ENCODE data around the gene RGS8. TPM values are rescaled to one million over a fixed set of nuclear protein-coding genes. Genes with fewer than 3 reads are reported as not detected.

Gene RGS8
- total RNA-seq, 2 experiments from 2014 or later = 0.05 TPM; not detected in 1

- no peak overlapping the region for H3K27ac Mint-ChIP-seq
- H3K4me1 Mint-ChIP-seq (ENCODE audit: low read depth) = peaks cover 36% of the 10 kb centered on the region
- POLR2A ChIA-PET = no interaction called here
- intact Hi-C loops (cut with micrococcal nuclease) = loop anchor here (2.0 to 5.0 kb wide), 3 partner anchors 67 to 99 kb away; no protein-coding TSS in a partner anchor
- no peaks in the 10 kb centered on the region for H3K27me3 Mint-ChIP-seq
- DNase-seq = no peak
- CTCF ChIA-PET = interaction anchor here (2.6 kb wide), 1 partner anchor 120 kb away, joined by 10 read pairs; no protein-coding TSS in a partner anchor
- no peak overlapping the region for H3K4me3 Mint-ChIP-seq
- no peaks in the 10 kb centered on the region for H3K36me3 Mint-ChIP-seq
- H3K9me3 Mint-ChIP-seq = no peaks in the 10 kb centered on the region
Observed at GRCh38 chr1:182715531-182715930, 31.1 kb upstream of the RGS8 start.

DNA sequence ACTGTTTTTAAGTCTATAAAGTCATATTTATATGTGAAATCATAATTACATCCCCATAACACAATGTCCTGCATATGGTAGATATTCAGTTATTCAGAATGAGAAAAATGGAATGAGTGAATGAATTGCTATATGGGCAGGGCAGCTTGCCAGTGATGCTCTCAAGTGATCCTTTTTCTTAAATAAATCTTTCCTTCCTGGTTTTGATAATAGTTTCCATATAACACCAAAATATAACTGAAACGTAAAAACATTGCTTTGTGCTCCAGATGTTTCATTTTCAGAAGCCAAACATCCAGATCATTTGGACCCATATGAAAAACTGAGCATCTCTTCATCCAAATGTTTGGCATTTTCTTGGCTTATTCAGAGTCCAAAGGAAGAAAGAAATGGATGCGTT is 30.2 kb upstream of the RGS8 start:
- H3K27me3 Mint-ChIP-seq = no peaks in the 10 kb centered on the region
- no peaks in the 10 kb centered on the region for H3K36me3 Mint-ChIP-seq
- POLR2A ChIA-PET = interaction anchor here (1.7 kb wide), 1 partner anchor 85 kb away, joined by 7 read pairs; no protein-coding TSS in a partner anchor
- no peaks in the 10 kb centered on the region for H3K9me3 Mint-ChIP-seq
- no peak for DNase-seq
- intact Hi-C loops (cut with micrococcal nuclease) = loop anchor here (2.0 kb wide), 2 partner anchors 90 to 98 kb away; no protein-coding TSS in a partner anchor
- no peak overlapping the region for H3K27ac Mint-ChIP-seq
- CTCF ChIA-PET = interaction anchor here (1.0 kb wide), 1 partner anchor 72 kb away, joined by 4 read pairs; no protein-coding TSS in a partner anchor
- peaks cover 45% of the 10 kb centered on the region for H3K4me1 Mint-ChIP-seq (ENCODE audit: low read depth)
- H3K4me3 Mint-ChIP-seq = no peak overlapping the region

DNA sequence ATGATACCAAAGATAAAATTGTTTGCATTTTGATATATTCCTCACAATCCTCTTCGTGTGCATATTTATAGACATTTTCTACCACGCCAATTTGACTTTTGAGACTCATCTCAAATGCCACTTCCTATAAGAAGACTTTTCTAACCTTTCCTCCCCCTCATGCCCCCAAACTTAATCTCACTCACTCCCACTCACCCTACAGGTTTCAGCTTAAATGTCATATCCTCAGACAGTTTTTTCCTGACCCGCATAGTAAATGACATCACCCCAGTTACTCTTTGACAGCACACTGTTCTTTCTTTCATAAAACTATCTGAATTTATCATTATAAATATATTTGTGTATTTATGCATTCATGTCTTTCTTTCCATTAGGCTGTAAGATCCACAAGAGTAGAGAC is 29.6 kb upstream of the RGS8 start:
- no peaks in the 10 kb centered on the region for H3K9me3 Mint-ChIP-seq
- ChIA-PET POLR2A (interaction anchor here (1.7 kb wide), 1 partner anchor 84 kb away, joined by 7 read pairs; no protein-coding TSS in a partner anchor), CTCF (interaction anchor here (1.0 kb wide), 1 partner anchor 73 kb away, joined by 4 read pairs; no protein-coding TSS in a partner anchor)
- H3K36me3 Mint-ChIP-seq = no peaks in the 10 kb centered on the region
- intact Hi-C loops (cut with micrococcal nuclease) = loop anchor here (2.0 kb wide), 2 partner anchors 89 to 97 kb away; no protein-coding TSS in a partner anchor
- DNase-seq = no peak
- no peaks in the 10 kb centered on the region for H3K27me3 Mint-ChIP-seq
- H3K4me1 Mint-ChIP-seq (ENCODE audit: low read depth) = peaks cover 51% of the 10 kb centered on the region
- H3K4me3 Mint-ChIP-seq = no peak overlapping the region
- no peak overlapping the region for H3K27ac Mint-ChIP-seq

DNA sequence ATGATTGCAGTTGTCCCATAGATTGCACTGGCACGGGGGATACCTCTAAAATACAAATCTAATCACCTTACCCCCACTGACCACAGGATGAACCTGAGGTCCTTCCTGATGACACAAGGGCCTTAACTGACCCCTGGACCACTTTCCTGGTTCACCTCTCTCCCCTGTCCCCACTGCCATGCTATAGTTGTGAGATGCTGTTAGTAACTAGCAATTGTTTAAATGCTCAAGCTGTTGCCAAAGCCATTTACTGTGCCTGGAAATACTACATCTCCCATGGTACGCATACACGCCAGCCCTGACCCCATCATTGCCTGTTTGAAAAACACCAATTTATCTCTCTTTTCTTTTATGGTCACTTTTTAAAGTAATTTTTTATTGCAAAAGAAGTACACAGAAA is 29.1 kb upstream of the RGS8 start:
- Mint-ChIP-seq H3K9me3 (no peaks in the 10 kb centered on the region), H3K27ac (no peak overlapping the region), H3K4me3 (no peak overlapping the region), H3K4me1 (ENCODE audit: low read depth) (peaks cover 52% of the 10 kb centered on the region), H3K36me3 (no peaks in the 10 kb centered on the region), H3K27me3 (no peaks in the 10 kb centered on the region)
- ChIA-PET CTCF (no interaction called here), POLR2A (interaction anchor here (1.7 kb wide), 1 partner anchor 84 kb away, joined by 7 read pairs; no protein-coding TSS in a partner anchor)
- intact Hi-C loops (cut with micrococcal nuclease) = no loop called here
- DNase-seq = no peak

- ChIA-PET POLR2A (interaction anchor here (1.0 to 1.7 kb wide), 2 partner anchors 93 to 106 kb away, joined by 5 to 7 read pairs; no protein-coding TSS in a partner anchor), CTCF (no interaction called here)
- Mint-ChIP-seq H3K9me3 (no peaks in the 10 kb centered on the region), H3K27ac (peak overlapping the region; percentile 3), H3K36me3 (no peaks in the 10 kb centered on the region), H3K4me3 (no peak overlapping the region), H3K4me1 (ENCODE audit: low read depth) (peaks cover 34% of the 10 kb centered on the region), H3K27me3 (no peaks in the 10 kb centered on the region)
- intact Hi-C loops (cut with micrococcal nuclease) = loop anchor here (1.0 kb wide), 2 partner anchors 81 to 107 kb away; no protein-coding TSS in a partner anchor
- no peak for DNase-seq
Observed at GRCh38 chr1:182709855-182710254, 25.5 kb upstream of the RGS8 start.

- Mint-ChIP-seq H3K4me3 (no peak overlapping the region), H3K27ac (peak overlapping the region; percentile 3), H3K4me1 (ENCODE audit: low read depth) (peaks cover 30% of the 10 kb centered on the region), H3K36me3 (no peaks in the 10 kb centered on the region), H3K27me3 (no peaks in the 10 kb centered on the region), H3K9me3 (no peaks in the 10 kb centered on the region)
- intact Hi-C loops (cut with micrococcal nuclease) = loop anchor here (1.0 kb wide), 2 partner anchors 80 to 106 kb away; no protein-coding TSS in a partner anchor
- peak; percentile 17 for DNase-seq
- POLR2A ChIA-PET = interaction anchor here (1.0 to 1.7 kb wide), 2 partner anchors 93 to 106 kb away, joined by 5 to 7 read pairs; no protein-coding TSS in a partner anchor
- CTCF ChIA-PET = interaction anchor here (0.9 kb wide), 1 partner anchor 74 kb away, joined by 3 read pairs; no protein-coding TSS in a partner anchor
Observed at GRCh38 chr1:182709225-182709764, 24.9 kb upstream of the RGS8 start.

DNA sequence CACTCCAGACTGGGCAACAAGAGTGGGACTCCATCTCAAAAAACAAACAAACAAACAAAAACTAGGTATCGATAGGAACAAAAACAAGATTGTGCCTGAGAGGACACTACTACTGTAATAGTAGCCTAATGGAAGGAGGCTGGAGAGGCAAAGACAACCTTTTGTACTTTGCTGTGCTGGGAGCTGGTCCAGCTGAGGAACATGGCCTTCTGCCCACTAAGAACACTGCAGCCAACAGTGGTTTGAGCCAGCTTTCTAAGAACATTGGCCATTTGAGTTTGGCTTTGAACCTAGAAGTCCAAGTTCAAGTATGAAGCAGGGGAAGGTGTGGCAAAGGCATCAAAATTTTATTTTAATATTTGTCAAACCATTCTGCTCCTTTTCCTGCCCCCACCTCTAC is 22.7 kb upstream of the RGS8 start:
- H3K27ac Mint-ChIP-seq = no peak overlapping the region
- intact Hi-C loops (cut with micrococcal nuclease) = no loop called here
- no peaks in the 10 kb centered on the region for H3K27me3 Mint-ChIP-seq
- no peak overlapping the region for H3K4me3 Mint-ChIP-seq
- H3K4me1 Mint-ChIP-seq (ENCODE audit: low read depth) = peaks cover 19% of the 10 kb centered on the region
- no peak for DNase-seq
- H3K36me3 Mint-ChIP-seq = no peaks in the 10 kb centered on the region
- CTCF ChIA-PET = no interaction called here
- POLR2A ChIA-PET = interaction anchor here (0.6 kb wide), 1 partner anchor 80 kb away, joined by 3 read pairs; no protein-coding TSS in a partner anchor
- H3K9me3 Mint-ChIP-seq = no peaks in the 10 kb centered on the region

GRCh38 chr1:182704677-182705076 is 20.3 kb upstream of the RGS8 start:
- intact Hi-C loops (cut with micrococcal nuclease) = no loop called here
- no peaks in the 10 kb centered on the region for H3K9me3 Mint-ChIP-seq
- ChIA-PET POLR2A (no interaction called here), CTCF (no interaction called here)
- no peak overlapping the region for H3K27ac Mint-ChIP-seq
- no peak overlapping the region for H3K4me3 Mint-ChIP-seq
- DNase-seq = no peak
- peaks cover 11% of the 10 kb centered on the region for H3K4me1 Mint-ChIP-seq (ENCODE audit: low read depth)
- no peaks in the 10 kb centered on the region for H3K36me3 Mint-ChIP-seq
- peaks cover 8% of the 10 kb centered on the region for H3K27me3 Mint-ChIP-seq

GRCh38 chr1:182703539-182703938 is 19.2 kb upstream of the RGS8 start:
- no peaks in the 10 kb centered on the region for H3K9me3 Mint-ChIP-seq
- H3K27ac Mint-ChIP-seq = no peak overlapping the region
- H3K36me3 Mint-ChIP-seq = no peaks in the 10 kb centered on the region
- H3K4me3 Mint-ChIP-seq = no peak overlapping the region
- no peak for DNase-seq
- CTCF ChIA-PET = interaction anchor here (0.7 kb wide), 1 partner anchor 79 kb away, joined by 3 read pairs; no protein-coding TSS in a partner anchor
- POLR2A ChIA-PET = no interaction called here
- peaks cover 3% of the 10 kb centered on the region for H3K4me1 Mint-ChIP-seq (ENCODE audit: low read depth)
- intact Hi-C loops (cut with micrococcal nuclease) = no loop called here
- H3K27me3 Mint-ChIP-seq = peaks cover 10% of the 10 kb centered on the region

DNA sequence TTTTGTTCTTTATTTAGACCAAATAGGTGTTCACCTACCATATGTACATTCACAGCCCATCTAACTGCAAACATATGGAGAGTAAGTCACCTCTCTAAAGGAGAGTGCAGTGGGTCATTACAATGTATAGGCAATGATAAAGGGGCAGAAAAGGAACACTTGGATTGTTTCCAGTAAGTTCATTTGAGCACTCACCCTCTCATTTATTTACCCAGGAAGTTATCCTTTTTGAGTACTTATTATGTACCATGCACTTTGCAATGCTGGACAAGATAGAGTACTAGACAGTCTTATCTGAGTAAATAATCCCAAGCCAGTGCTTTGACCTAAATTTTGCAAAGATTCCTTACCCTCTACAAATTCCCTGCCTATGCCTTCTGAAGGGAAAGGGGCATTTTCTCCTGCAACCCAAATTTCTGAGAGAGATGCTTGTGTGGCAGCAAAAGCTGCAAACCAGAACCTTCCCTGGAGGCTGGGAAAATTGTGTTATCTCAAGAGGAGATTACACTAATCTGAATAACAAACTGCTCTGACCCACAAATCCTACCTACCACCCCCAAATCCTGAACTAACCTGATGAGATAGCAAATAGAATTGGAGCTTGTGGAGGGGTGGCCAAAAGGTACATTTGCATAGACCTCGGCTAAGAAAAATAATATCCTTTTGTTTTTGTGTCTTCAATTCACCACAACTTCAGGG is 18.6 kb upstream of the RGS8 start:
- H3K4me1 Mint-ChIP-seq (ENCODE audit: low read depth) = no peaks in the 10 kb centered on the region
- no peaks in the 10 kb centered on the region for H3K36me3 Mint-ChIP-seq
- H3K27me3 Mint-ChIP-seq = peaks cover 10% of the 10 kb centered on the region
- CTCF ChIA-PET = interaction anchor here (0.7 kb wide), 1 partner anchor 80 kb away, joined by 3 read pairs; no protein-coding TSS in a partner anchor
- no peaks in the 10 kb centered on the region for H3K9me3 Mint-ChIP-seq
- H3K4me3 Mint-ChIP-seq = no peak overlapping the region
- no peak overlapping the region for H3K27ac Mint-ChIP-seq
- intact Hi-C loops (cut with micrococcal nuclease) = no loop called here
- POLR2A ChIA-PET = no interaction called here
- DNase-seq = no peak

DNA sequence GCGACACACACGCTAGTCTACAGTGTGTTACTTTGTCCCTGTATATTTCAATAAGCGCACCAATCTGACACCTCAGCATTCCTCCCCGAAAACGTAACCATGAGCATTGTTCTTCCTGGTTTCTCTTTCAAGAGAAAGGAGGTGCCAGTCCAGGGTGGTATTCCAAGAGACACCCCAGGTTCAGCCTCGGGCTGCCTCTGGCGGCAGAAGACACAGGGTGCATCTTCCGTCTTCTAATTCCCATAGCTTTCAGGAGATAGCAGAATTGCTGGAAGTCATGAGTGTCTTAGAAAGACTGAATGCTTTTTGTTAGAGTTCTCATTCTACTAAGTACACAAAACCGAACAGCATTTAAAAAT is 15.9 kb upstream of the RGS8 start:
- Mint-ChIP-seq H3K9me3 (no peaks in the 10 kb centered on the region), H3K36me3 (no peaks in the 10 kb centered on the region), H3K4me3 (no peak overlapping the region), H3K27me3 (peaks cover 10% of the 10 kb centered on the region), H3K4me1 (ENCODE audit: low read depth) (no peaks in the 10 kb centered on the region), H3K27ac (no peak overlapping the region)
- DNase-seq = no peak
- intact Hi-C loops (cut with micrococcal nuclease) = no loop called here
- CTCF ChIA-PET = interaction anchor here (0.6 to 1.4 kb wide), 2 partner anchors 82 to 87 kb away, joined by 4 to 5 read pairs; no protein-coding TSS in a partner anchor
- POLR2A ChIA-PET = no interaction called here
